DND-41 (cell line): Measurements from ENCODE around the gene THRB.

Experiments
- EZH2 ChIP-seq: IDR thresholded peaks from 3 replicates; pipeline ENCODE4 v1.6.1; 2012; ENCODE audit warnings: borderline replicate concordance, low read depth, mild to moderate bottlenecking, moderate library complexity, low read length, inconsistent platforms; ENCODE audit not compliant: severe bottlenecking
- TF ChIP-seq, protein P1 (sequence below): IDR thresholded peaks from 2 replicates; pipeline ENCODE4 v1.5.1; 2012; ENCODE audit warnings: borderline replicate concordance, low read length, moderate library complexity, mild to moderate bottlenecking; ENCODE audit not compliant: poor library complexity, severe bottlenecking; ENCODE audit errors: extremely low read depth

DNA sequence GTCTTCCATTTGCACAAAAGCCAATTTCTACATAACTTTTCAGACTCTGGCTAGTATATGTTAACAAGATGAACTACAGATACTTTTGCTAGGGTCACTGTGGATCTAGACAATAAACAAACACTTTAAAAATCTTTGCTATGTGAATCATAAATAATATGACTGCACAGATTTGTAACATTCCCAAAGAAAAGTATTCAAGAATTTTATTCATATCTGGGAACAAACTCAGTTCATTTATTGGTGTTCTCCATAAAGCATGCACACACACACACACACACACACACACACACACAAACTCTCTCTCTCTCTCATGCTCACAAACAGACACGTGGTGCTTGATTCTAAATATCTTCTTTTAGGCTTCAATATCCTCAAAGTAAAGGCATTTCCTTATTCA, 18.8 kb upstream of the THRB start:
- TF ChIP-seq EZH2, result no peak
- TF ChIP-seq, protein P1, sequence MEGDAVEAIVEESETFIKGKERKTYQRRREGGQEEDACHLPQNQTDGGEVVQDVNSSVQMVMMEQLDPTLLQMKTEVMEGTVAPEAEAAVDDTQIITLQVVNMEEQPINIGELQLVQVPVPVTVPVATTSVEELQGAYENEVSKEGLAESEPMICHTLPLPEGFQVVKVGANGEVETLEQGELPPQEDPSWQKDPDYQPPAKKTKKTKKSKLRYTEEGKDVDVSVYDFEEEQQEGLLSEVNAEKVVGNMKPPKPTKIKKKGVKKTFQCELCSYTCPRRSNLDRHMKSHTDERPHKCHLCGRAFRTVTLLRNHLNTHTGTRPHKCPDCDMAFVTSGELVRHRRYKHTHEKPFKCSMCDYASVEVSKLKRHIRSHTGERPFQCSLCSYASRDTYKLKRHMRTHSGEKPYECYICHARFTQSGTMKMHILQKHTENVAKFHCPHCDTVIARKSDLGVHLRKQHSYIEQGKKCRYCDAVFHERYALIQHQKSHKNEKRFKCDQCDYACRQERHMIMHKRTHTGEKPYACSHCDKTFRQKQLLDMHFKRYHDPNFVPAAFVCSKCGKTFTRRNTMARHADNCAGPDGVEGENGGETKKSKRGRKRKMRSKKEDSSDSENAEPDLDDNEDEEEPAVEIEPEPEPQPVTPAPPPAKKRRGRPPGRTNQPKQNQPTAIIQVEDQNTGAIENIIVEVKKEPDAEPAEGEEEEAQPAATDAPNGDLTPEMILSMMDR, result no peak
